Spleen (tissue), 7 donors: Measurements from ENCODE around the gene ITIH2.

ENCODE experiments used
- CTCF ChIP-seq, 11 experiments: fragments of 200-600 bp in 7 of 11; fragments of 450-650 bp in 4 of 11; sonication (generic) in 4 of 11; IDR thresholded peaks in 8 of 11; conservative IDR thresholded peaks in 3 of 11; 1 replicate in 7 of 11; 2 replicates in 4 of 11; pipeline versions ENCODE4 v1.4.0 to v1.8.0; 2016 to 2021; ENCODE audit warnings: antibody characterized with exemption in 11 of 11, inconsistent platforms in 4 of 11, mild to moderate bottlenecking in 1 of 11
- POLR2A ChIP-seq, 3 donors: fragments of 450-650 bp; IDR thresholded peaks; one replicate each; pipeline ENCODE4 v1.5.1; 2017; ENCODE audit warnings: antibody characterized with exemption in 3 of 3, mild to moderate bottlenecking in 1 of 3
- donor health status: DM: no; HTN: no; CAD: no; lungs with moderate emphysema.
- donor health status: DM: no; HTN: no; CAD: no.
- donor health status: DM: no; HTN: no; CAD: no.

GRCh38 chr10:7768417-7768816, 65.3 kb downstream of the ITIH2 start:
- TF ChIP-seq POLR2A (IDR thresholded peaks at IDR 0.05) (no peak), CTCF (IDR thresholded peaks at IDR 0.05 in 8 of 11, conservative IDR thresholded peaks at IDR 0.05 in 3 of 11) (no peak)
